ACC112 (cell line): ENCODE results near the gene TKTL1.

ENCODE experiments used
- H2AFZ ChIP-seq: fragments of 200-600 bp; sonication (generic); one replicate; pipeline ENCODE4 v1.6.0; 2017; ENCODE audit warnings: antibody characterized with exemption, low read length; ENCODE audit not compliant: unreplicated experiment
- H3K27ac ChIP-seq: fragments of 200-600 bp; sonication (generic); 2 replicates; pipeline ENCODE4 v1.5.1; 2014; ENCODE audit warnings: low read depth, mild to moderate bottlenecking, antibody characterized with exemption, low read length, moderate library complexity
- H3K27me3 ChIP-seq: fragments of 200-600 bp; sonication (generic); 2 replicates; pipeline ENCODE4 v1.6.1; 2014; ENCODE audit warnings: mild to moderate bottlenecking, antibody characterized with exemption, low read length, moderate library complexity, mixed read lengths; ENCODE audit not compliant: insufficient read depth
- H3K36me3 ChIP-seq: fragments of 200-600 bp; sonication (generic); 2 replicates; pipeline ENCODE4 v1.6.1; 2016; ENCODE audit warnings: mild to moderate bottlenecking, antibody characterized with exemption, low read length, moderate library complexity, mixed read lengths; ENCODE audit not compliant: insufficient read depth
- H3K4me1 ChIP-seq: fragments of 200-600 bp; sonication (generic); one replicate; pipeline ENCODE4 v1.6.1; 2016; ENCODE audit warnings: low read length, mixed read lengths; ENCODE audit not compliant: insufficient read depth, unreplicated experiment, control insufficient read depth
- H3K4me3 ChIP-seq: fragments of 200-600 bp; sonication (generic); 2 replicates; pipeline ENCODE4 v1.5.1; 2014; ENCODE audit warnings: mild to moderate bottlenecking, low read depth, low read length
- H3K79me2 ChIP-seq: fragments of 200-600 bp; sonication (generic); one replicate; pipeline ENCODE4 v1.6.0; 2016; ENCODE audit warnings: low read length; ENCODE audit not compliant: control insufficient read depth, unreplicated experiment, insufficient read depth

Gene TKTL1

DNA sequence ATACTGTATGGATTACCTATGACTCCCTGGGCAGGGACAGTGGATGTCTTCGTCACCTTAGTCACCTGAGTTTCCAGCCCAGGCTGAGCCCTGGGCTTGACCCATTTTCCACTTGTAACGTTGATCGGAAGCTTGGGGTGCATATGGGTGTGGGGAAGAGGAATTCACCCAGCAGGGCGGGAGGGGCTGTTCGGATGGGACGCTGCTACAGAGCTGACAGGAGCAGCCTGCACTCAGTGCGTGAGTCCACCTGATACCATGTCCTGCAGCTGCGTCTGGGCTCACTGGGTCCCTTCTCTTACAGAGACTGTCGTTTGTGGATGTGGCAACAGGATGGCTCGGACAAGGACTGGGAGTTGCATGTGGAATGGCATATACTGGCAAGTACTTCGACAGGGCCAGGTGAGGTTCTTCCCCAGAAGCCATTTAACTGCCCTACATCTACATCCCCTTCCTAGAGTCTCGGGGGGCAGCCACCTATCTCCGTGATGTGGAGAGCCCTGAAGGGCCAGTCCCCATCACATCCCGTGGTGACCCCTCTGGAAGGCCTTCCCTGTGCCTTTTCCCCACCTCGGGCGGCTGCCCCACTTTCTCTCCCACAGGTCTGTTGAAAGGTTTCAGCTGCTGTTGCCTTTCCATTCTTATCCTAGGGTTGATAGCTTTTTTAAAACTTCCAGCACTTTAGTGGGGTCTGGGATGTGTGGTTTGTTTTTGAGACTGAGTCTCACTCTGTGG lies 13.6 kb downstream of the TKTL1 start:
- Histone ChIP-seq H3K27ac (no peak overlapping the region), H2AFZ (no peak overlapping the region), H3K27me3 (no peaks in the 10 kb centered on the region), H3K79me2 (no peaks in the 10 kb centered on the region), H3K36me3 (no peaks in the 10 kb centered on the region), H3K4me3 (no peak overlapping the region), H3K4me1 (no peaks in the 10 kb centered on the region)

DNA sequence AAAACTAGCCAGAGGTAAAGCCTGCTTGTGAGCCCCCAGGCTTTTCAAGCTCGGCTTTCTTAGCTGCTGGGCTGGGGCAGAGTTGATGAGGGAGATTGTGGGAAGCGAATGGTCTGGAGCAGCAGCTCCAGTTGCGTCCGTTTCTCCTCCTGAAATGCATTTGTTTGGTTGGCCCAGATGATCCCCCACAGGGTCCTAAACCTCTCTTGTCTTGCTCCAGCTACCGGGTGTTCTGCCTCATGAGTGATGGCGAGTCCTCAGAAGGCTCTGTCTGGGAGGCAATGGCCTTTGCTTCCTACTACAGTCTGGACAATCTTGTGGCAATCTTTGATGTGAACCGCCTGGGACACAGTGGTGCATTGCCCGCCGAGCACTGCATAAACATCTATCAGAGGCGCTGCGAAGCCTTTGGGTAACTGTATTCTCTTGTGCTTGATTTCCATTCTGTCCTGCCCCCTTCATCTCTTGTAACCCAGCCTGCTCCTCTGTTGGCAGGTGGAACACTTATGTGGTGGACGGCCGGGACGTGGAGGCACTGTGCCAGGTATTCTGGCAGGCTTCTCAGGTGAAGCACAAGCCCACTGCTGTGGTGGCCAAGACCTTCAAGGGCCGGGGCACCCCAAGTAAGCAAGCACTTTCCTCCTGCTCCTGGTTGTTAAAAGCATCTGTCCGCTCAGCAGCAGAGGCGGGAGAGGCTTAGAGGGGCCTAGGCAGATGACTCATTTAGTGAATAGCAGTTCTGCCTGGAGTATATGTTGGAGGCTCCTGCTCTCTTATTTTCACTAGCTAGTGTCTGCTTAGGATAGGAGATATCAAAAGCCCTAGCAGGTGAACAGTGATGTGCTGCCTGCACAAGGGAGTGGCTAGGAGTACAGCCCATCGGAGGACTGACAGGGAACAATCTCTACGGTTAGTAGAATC lies 15.3 kb downstream of the TKTL1 start:
- no peaks in the 10 kb centered on the region for H3K27me3 ChIP-seq
- H3K36me3 ChIP-seq = no peaks in the 10 kb centered on the region

DNA sequence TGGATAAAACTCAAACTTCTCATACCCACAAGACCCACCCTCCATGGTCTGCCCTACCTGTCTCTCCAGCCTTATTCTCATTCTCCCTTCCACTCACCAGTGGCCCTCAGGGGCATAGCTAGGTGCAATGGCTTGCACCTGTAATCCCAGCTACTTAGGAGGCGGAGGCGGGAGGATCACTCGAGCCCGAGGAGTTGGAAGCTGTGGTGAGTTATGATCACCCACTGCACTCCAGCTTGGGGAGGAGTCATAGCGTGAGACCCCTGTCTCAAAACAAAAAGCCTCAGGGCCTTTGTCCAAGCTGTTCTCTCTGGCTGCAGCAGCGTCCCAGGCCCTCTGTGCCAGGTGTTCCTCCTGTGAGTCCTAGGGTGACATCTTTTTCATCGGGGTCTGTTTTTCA lies 16.5 kb downstream of the TKTL1 start:
- Histone ChIP-seq H3K27ac (no peak overlapping the region), H3K4me1 (no peaks in the 10 kb centered on the region), H3K79me2 (no peaks in the 10 kb centered on the region), H3K36me3 (no peaks in the 10 kb centered on the region), H2AFZ (no peak overlapping the region), H3K27me3 (no peaks in the 10 kb centered on the region), H3K4me3 (no peak overlapping the region)

More for the DNA sequence above, 15.3 kb downstream of the TKTL1 start:
- no peaks in the 10 kb centered on the region for H3K79me2 ChIP-seq
- no peak overlapping the region for H3K4me3 ChIP-seq
- no peaks in the 10 kb centered on the region for H3K4me1 ChIP-seq
- no peak overlapping the region for H2AFZ ChIP-seq
- no peak overlapping the region for H3K27ac ChIP-seq

DNA sequence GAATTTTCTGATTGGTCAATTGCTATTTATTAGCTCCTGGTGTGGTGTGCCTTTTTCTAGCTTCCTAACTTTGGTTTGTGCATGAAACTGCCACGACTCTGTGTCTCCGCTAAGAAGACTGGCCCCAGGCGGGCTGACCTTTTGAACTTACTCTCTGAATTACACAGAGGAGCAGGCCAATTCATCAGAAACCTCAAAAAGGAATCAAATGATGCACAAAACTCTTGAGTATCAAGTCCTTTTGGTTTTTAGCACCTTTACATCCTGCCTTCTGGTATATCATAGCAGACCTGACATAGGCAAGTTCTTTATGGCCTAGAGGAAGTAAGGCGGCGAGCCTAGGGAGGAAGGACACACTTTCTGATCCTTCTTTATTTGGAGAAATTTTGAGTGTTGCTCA lies 17.6 kb downstream of the TKTL1 start:
- Histone ChIP-seq H3K36me3 (no peaks in the 10 kb centered on the region), H3K4me1 (no peaks in the 10 kb centered on the region), H2AFZ (no peak overlapping the region), H3K4me3 (no peak overlapping the region), H3K27me3 (no peaks in the 10 kb centered on the region), H3K79me2 (no peaks in the 10 kb centered on the region), H3K27ac (no peak overlapping the region)

DNA sequence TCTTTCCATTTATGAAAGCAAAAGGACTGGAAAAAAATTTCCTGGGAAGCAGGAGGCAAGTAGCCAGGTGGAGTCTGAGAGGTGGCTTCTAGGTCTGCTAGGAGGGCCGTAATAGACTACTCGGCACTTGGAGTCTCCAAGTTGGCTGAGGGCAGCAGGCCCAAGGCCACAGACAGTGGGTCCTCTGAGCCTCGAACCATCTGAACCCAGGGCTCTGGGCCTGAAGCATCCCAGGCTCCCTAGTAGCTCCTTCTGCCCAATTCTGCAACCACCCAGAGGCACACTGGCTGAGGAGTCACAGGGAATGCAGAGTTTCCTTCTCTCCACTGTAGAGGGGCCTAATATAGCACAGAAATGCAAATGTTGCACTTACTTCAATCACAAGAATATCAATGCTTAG lies 19.8 kb downstream of the TKTL1 start:
- H3K27me3 ChIP-seq = no peaks in the 10 kb centered on the region
- no peaks in the 10 kb centered on the region for H3K36me3 ChIP-seq
- no peak overlapping the region for H3K27ac ChIP-seq
- H3K79me2 ChIP-seq = no peaks in the 10 kb centered on the region
- no peaks in the 10 kb centered on the region for H3K4me1 ChIP-seq
- H3K4me3 ChIP-seq = no peak overlapping the region
- H2AFZ ChIP-seq = no peak overlapping the region

DNA sequence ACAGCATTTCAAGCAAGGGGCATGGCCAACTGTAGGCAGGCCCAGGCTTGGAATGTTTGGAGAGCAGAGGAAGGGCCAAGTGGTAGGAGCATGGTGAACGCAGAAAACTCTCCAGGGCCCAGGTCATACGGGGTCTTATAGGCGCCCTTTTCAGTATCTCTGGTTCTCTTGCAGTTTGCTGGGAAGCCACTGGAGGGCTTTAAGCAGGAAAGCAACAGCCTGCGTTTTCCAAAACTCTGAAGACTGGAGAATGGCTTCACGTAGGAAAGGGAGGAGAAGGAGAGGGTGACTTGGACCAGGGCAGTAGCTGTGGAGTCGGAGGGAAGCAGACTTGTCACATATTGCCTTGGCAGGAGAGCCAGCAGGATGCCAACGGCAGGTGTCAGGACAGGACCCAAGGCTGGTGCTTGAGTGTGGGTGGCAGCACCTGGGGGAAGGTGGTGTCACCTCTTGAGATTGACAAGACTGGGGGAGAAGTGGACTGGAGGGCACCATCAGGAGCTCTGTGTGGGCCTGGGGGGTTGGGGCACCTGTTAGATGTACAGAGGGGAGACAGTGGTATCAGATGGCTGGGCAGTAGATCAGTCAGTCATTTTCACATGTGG lies 21.9 kb downstream of the TKTL1 start:
- no peak overlapping the region for H2AFZ ChIP-seq
- no peaks in the 10 kb centered on the region for H3K27me3 ChIP-seq
- H3K36me3 ChIP-seq = no peaks in the 10 kb centered on the region
- H3K79me2 ChIP-seq = no peaks in the 10 kb centered on the region
- H3K4me3 ChIP-seq = no peak overlapping the region
- H3K4me1 ChIP-seq = no peaks in the 10 kb centered on the region
- no peak overlapping the region for H3K27ac ChIP-seq

DNA sequence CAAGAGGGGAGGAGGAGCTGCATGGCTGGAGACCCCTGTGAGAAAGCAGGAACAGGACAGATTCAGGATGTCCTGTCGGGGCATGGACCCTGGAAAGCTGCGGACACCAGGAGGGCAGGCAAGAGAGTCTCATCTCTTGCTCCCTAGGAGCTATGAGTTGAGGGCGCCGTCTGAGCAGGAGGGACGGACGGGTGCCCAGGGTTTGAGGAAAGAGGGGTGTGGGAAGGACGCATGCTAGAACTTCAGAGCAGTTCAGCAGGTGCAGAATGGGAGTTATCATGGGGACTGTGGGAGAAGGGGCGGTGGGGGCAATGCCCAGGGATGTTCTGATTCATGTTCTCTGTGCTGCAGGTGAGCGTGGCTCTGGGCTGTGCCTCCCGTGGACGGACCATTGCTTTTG lies 24.8 kb downstream of the TKTL1 start:
- H2AFZ ChIP-seq = no peak overlapping the region
- H3K27me3 ChIP-seq = no peaks in the 10 kb centered on the region
- H3K36me3 ChIP-seq = no peaks in the 10 kb centered on the region
- no peaks in the 10 kb centered on the region for H3K79me2 ChIP-seq
- no peaks in the 10 kb centered on the region for H3K4me1 ChIP-seq
- no peak overlapping the region for H3K27ac ChIP-seq
- no peak overlapping the region for H3K4me3 ChIP-seq

DNA sequence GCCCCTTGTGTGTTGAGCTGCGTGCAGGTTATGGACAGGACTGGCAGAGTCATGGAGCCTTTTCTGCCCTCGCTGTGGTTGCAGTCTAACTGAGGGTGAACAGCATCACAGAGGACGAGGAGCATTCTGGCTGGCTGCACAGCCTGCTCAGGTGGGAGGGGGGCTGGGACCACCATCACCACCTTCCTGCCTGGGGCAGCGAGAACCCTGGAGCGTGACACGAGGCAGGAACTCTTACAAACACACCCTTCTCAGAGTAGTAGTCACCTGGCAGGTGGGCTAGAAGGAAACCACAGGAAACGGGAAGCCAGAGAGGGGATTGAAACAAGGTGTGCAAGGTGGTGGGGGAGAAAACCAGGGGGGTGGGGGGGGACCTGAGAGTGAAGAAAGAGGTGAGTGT lies 25.6 kb downstream of the TKTL1 start:
- H3K27me3 ChIP-seq = no peaks in the 10 kb centered on the region
- H3K27ac ChIP-seq = no peak overlapping the region
- no peaks in the 10 kb centered on the region for H3K36me3 ChIP-seq

DNA sequence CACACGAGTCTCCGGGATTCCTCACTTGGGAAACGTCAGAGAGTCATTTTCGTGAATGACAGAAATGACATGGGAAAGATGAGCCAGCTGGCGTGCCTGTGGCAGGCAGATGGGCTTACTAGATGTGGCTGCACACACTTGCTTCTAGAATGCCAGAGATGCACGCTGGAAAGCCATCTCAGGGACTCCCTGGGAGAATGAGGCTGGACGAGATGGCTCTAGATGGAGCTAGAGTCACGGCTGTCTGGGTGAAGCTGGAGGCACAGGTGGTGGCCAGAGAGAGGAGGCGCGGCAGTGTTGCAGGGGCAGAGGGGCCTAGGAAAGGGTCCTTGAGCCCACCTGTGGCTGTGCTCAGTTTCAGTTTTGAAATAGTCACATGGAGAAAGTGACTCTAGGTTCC lies 26.0 kb downstream of the TKTL1 start:
- H3K27ac ChIP-seq = no peak overlapping the region
- no peaks in the 10 kb centered on the region for H3K79me2 ChIP-seq
- no peak overlapping the region for H3K4me3 ChIP-seq
- H2AFZ ChIP-seq = no peak overlapping the region
- H3K4me1 ChIP-seq = no peaks in the 10 kb centered on the region
- no peaks in the 10 kb centered on the region for H3K36me3 ChIP-seq
- H3K27me3 ChIP-seq = 0 out of 2 replicates have a peak, but pooled peaks cover 3% of the 10 kb centered on the region

More for the DNA sequence above, 25.6 kb downstream of the TKTL1 start:
- Histone ChIP-seq H2AFZ (no peak overlapping the region), H3K4me3 (no peak overlapping the region), H3K79me2 (no peaks in the 10 kb centered on the region), H3K4me1 (no peaks in the 10 kb centered on the region)

DNA sequence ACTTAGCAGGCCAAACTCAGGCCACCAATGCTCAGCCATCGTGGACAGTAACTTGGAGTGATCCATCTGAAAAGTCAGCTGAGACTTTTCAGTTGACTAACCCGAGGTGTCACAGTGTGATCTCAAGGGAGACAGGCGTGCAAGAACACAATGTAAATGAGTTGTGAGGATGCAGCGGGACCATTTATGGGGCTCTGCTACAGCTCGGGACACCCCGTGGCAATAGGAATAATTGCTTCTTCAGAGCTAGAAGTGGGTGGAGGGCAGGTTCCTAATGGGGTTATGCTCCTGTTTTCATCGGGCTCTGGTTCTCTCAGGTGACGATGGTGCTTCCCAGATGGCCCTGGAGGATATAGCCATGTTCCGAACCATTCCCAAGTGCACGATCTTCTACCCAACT lies 27.3 kb downstream of the TKTL1 start:
- Histone ChIP-seq H3K36me3 (no peaks in the 10 kb centered on the region), H3K79me2 (no peaks in the 10 kb centered on the region), H3K4me3 (no peak overlapping the region), H2AFZ (no peak overlapping the region), H3K4me1 (no peaks in the 10 kb centered on the region), H3K27me3 (0 out of 2 replicates have a peak, but pooled peaks cover 5% of the 10 kb centered on the region), H3K27ac (no peak overlapping the region)
